ENCODE measurements around the gene TPRA1.

Gene TPRA1

DNA sequence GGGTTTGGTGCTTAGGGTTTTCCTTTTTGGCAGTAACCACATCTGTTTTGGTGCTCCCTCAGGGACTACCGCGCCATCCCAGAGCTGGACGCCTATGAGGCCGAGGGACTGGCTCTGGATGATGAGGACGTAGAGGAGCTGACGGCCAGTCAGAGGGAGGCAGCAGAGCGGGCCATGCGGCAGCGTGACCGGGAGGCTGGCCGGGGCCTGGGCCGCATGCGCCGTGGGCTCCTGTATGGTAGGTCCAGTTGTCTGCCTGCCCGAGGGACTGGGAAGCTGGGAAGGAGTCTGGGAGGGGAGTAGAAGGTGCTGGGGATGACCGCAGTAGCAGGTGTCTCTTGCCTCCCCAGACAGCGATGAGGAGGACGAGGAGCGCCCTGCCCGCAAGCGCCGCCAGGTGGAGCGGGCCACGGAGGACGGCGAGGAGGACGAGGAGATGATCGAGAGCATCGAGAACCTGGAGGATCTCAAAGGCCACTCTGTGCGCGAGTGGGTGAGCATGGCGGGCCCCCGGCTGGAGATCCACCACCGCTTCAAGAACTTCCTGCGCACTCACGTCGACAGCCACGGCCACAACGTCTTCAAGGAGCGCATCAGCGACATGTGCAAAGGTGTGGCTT lies 14.1 kb upstream of the TPRA1 start:
- H3K27me3 ChIP-seq, result no peaks in the 10 kb centered on the region
- TF ChIP-seq, protein P1, sequence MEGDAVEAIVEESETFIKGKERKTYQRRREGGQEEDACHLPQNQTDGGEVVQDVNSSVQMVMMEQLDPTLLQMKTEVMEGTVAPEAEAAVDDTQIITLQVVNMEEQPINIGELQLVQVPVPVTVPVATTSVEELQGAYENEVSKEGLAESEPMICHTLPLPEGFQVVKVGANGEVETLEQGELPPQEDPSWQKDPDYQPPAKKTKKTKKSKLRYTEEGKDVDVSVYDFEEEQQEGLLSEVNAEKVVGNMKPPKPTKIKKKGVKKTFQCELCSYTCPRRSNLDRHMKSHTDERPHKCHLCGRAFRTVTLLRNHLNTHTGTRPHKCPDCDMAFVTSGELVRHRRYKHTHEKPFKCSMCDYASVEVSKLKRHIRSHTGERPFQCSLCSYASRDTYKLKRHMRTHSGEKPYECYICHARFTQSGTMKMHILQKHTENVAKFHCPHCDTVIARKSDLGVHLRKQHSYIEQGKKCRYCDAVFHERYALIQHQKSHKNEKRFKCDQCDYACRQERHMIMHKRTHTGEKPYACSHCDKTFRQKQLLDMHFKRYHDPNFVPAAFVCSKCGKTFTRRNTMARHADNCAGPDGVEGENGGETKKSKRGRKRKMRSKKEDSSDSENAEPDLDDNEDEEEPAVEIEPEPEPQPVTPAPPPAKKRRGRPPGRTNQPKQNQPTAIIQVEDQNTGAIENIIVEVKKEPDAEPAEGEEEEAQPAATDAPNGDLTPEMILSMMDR (IDR thresholded peaks at IDR 0.05), result no peak
- H3K9me3 ChIP-seq, result no peaks in the 10 kb centered on the region
- DNase-seq, result no peak
- intact Hi-C loops (cut with DNase I; ENCODE audit: low total_unique reads), result no loop called here
- H3K4me1 ChIP-seq, result no peaks in the 10 kb centered on the region
- H3K27ac ChIP-seq, result no peak overlapping the region
- H3K4me3 ChIP-seq, result no peak overlapping the region
- H3K36me3 ChIP-seq, result peaks cover 0 to 52% (median 25%) of the 10 kb centered on the region in 3 donors

- Histone ChIP-seq H3K9me3 (no peaks in the 10 kb centered on the region), H3K27ac (no peak overlapping the region), H3K27me3 (no peaks in the 10 kb centered on the region), H3K4me1 (peaks cover 0 to 2% (median 0%) of the 10 kb centered on the region in 4 donors), H3K36me3 (peaks cover 0 to 47% (median 25%) of the 10 kb centered on the region in 3 donors), H3K4me3 (no peak overlapping the region)
- DNase-seq, result no peak
- TF ChIP-seq, protein P1 (IDR thresholded peaks at IDR 0.05), result no peak
- intact Hi-C loops (cut with DNase I; ENCODE audit: low total_unique reads), result no loop called here
Measured at GRCh38 chr3:127604035-127604434, 13.5 kb upstream of the TPRA1 start.

- Histone ChIP-seq H3K4me3 (no peak overlapping the region), H3K9me3 (no peaks in the 10 kb centered on the region), H3K36me3 (peaks cover 0 to 16% (median under 1%) of the 10 kb centered on the region in 3 donors), H3K27ac (no peak overlapping the region), H3K27me3 (no peaks in the 10 kb centered on the region), H3K4me1 (peaks cover 0 to 15% (median 5%) of the 10 kb centered on the region in 4 donors)
- DNase-seq, result no peak
- TF ChIP-seq, protein P1 (IDR thresholded peaks at IDR 0.05), result no peak
- intact Hi-C loops (cut with DNase I; ENCODE audit: low total_unique reads), result no loop called here
Measured at GRCh38 chr3:127600749-127601456, 10.4 kb upstream of the TPRA1 start.

GRCh38 chr3:127598841-127599570 lies 8.5 kb upstream of the TPRA1 start:
- peak overlapping the region; percentile 67 to 75 for H3K27ac ChIP-seq
- peak overlapping the region; percentile 55 to 77 for H3K4me3 ChIP-seq
- H3K27me3 ChIP-seq, result no peaks in the 10 kb centered on the region
- no peak for DNase-seq
- H3K9me3 ChIP-seq, result no peaks in the 10 kb centered on the region
- no peaks in the 10 kb centered on the region for H3K36me3 ChIP-seq
- intact Hi-C loops (cut with DNase I; ENCODE audit: low total_unique reads), result no loop called here
- TF ChIP-seq, protein P1 (IDR thresholded peaks at IDR 0.05), result no peak
- peaks cover 0 to 15% (median 5%) of the 10 kb centered on the region in 4 donors for H3K4me1 ChIP-seq

DNA sequence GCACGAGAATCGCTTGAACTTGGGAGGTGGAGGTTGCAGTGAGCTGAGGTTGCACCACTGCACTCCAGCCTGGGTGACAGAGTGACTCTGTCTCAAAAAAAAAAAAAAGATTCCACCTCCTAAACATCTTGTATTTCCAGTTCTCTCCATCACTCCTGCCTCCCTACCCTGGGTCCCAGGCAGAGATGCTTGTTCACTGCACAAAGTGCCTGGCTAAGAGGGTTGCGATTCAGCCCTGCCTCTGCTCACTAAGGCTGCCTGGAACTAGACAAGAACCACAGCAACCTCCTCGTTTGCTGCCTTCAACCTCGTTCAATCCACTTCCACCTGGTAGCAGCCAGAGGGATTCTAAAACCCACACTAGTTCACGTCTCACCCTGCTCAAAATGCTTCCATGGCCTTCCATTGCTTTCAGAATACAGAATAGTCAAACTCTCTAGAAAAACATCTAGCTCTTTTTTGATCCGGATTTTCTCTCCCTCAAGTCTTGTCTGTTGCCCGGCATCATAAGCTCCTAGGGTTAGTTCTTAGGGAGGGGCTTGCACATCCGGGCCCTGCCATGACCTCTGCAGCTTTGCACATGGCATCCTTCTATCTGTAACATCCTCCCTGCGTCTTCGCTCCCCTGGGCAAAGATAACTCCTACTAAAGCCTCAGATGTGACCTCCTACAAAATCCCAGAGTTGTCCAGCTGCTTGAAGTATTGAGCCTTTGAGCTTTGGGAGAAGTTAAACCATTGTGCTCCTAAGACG lies 6.7 kb upstream of the TPRA1 start:
- Histone ChIP-seq H3K27ac (no peak overlapping the region), H3K4me3 (peak overlapping the region in 1 of 2 donors; percentile 55)

More for the DNA sequence above, 6.7 kb upstream of the TPRA1 start:
- Histone ChIP-seq H3K9me3 (no peaks in the 10 kb centered on the region), H3K27me3 (no peaks in the 10 kb centered on the region), H3K4me1 (peaks cover 0 to 15% (median 5%) of the 10 kb centered on the region in 4 donors), H3K36me3 (no peaks in the 10 kb centered on the region)
- TF ChIP-seq, protein P1 (IDR thresholded peaks at IDR 0.05), result no peak
- no peak for DNase-seq
- intact Hi-C loops (cut with DNase I; ENCODE audit: low total_unique reads), result no loop called here

Data from tibial artery (tissue), 4 donors.